Lower leg skin (tissue), 4 donors: Measurements from ENCODE around the gene SST. TPM values are rescaled to one million over a fixed set of nuclear protein-coding genes. Genes with fewer than 3 reads are reported as not detected.

Experiments
- DNase-seq, 2 donors: peaks; one replicate each; pipeline ENCODE4 v3.0.0-alpha.2; 2019; ENCODE audit warnings: low spot score in 2 of 2
- H3K4me3 ChIP-seq: fragments of 200-600 bp; sonication (generic); 2 replicates; pipeline ENCODE4 v1.5.1; 2017; ENCODE audit warnings: mild to moderate bottlenecking, low read depth; ENCODE audit not compliant: poor library complexity, severe bottlenecking
- CTCF ChIP-seq, 3 donors: fragments of 450-650 bp; IDR thresholded peaks; one replicate each; pipeline ENCODE4 v1.5.1; 2016; ENCODE audit warnings: antibody characterized with exemption in 3 of 3, mild to moderate bottlenecking in 3 of 3, moderate library complexity in 2 of 3
- POLR2A ChIP-seq, 2 donors: fragments of 450-650 bp; IDR thresholded peaks; one replicate each; pipeline ENCODE4 v1.6.1; 2016 to 2017; ENCODE audit warnings: antibody characterized with exemption in 2 of 2, mild to moderate bottlenecking in 1 of 2, moderate library complexity in 1 of 2
- WGBS, 2 donors: methylation state at CpG; one replicate each; pipeline ENCODE4 v1.1.5; 2018; 5-methylcytosine and 5-hydroxymethylcytosine counted together
- intact Hi-C: fragments of 100-400 bp; cut with DNase I; formaldehyde crosslinking; loops from one replicate; pipeline ENCODE4 v1.15.0; 2023; ENCODE audit warnings: low total_unique reads
- total RNA-seq, 4 donors: library from RNA; depleted of rRNA; stranded (reverse); fragments of >200 nt; gene quantifications; one replicate each; pipeline ENCODE4 v1.1.0, GENCODE V29; 2016

The SST gene
- total RNA-seq, 4 donors from 2014 or later, result not detected

GRCh38 chr3:187642861-187643260, 27.3 kb downstream of the SST start:
- TF ChIP-seq CTCF (IDR thresholded peaks at IDR 0.05) (no peak), POLR2A (IDR thresholded peaks at IDR 0.05) (no peak)
- intact Hi-C loops, result no loop called here
- 63 to 64% methylated on average over 5 of the region's 5 CpGs for WGBS, 2 donors
- H3K4me3 ChIP-seq, result no peak overlapping the region
- DNase-seq, result no peak

GRCh38 chr3:187641320-187642016, 28.7 kb downstream of the SST start:
- DNase-seq, result no peak
- intact Hi-C loops, result no loop called here
- no peak overlapping the region for H3K4me3 ChIP-seq
- WGBS, 2 donors, result 83 to 89% methylated on average over 2 of the region's 2 CpGs
- TF ChIP-seq POLR2A (IDR thresholded peaks at IDR 0.05), result no peak
- TF ChIP-seq CTCF (IDR thresholded peaks at IDR 0.05), result no peak

- H3K4me3 ChIP-seq, result no peak overlapping the region
- TF ChIP-seq POLR2A (IDR thresholded peaks at IDR 0.05) (no peak), CTCF (IDR thresholded peaks at IDR 0.05) (no peak)
- intact Hi-C loops, result no loop called here
- DNase-seq, result no peak
- 52 to 55% methylated on average over 2 of the region's 2 CpGs for WGBS, 2 donors
Measured at GRCh38 chr3:187640569-187641059, 29.6 kb downstream of the SST start.

GRCh38 chr3:187639927-187640568, 30.1 kb downstream of the SST start:
- 71 to 72% methylated on average over 5 of the region's 5 CpGs for WGBS, 2 donors
- TF ChIP-seq CTCF (IDR thresholded peaks at IDR 0.05) (no peak), POLR2A (IDR thresholded peaks at IDR 0.05) (no peak)
- no peak overlapping the region for H3K4me3 ChIP-seq
- intact Hi-C loops, result no loop called here
- no peak for DNase-seq

GRCh38 chr3:187636528-187636927, 33.7 kb downstream of the SST start:
- intact Hi-C loops, result no loop called here
- H3K4me3 ChIP-seq, result no peak overlapping the region
- TF ChIP-seq CTCF (IDR thresholded peaks at IDR 0.05), result no peak
- no peak for TF ChIP-seq POLR2A (IDR thresholded peaks at IDR 0.05)
- no peak for DNase-seq
